Islet precursor cell (in vitro differentiated cells): ENCODE results near the gene TNIK.

Source experiments
- DNase-seq: peaks from one replicate; pipeline ENCODE4 v3.0.0-alpha.2; 2018

TNIK gene

DNA sequence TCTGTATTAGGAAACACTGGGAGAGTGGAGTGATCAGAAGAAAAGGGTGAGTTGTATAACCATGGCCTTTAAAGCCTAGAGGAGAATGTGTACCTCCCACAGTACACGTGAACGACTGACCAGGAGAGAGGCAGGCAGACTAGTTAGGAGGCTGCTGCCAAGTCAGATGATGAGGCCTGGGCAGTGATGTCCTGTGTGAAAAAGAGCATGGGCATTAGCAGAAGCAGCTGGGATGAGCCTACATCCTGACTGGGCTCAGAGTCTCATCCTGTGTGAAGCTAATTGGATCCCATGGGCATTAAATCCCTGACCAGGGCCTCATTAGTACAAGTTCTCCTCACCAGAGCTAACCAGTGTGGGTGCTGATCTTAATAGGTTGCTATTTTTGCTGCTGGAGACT, 344.5 kb downstream of the TNIK start:
- no peak for DNase-seq

DNA sequence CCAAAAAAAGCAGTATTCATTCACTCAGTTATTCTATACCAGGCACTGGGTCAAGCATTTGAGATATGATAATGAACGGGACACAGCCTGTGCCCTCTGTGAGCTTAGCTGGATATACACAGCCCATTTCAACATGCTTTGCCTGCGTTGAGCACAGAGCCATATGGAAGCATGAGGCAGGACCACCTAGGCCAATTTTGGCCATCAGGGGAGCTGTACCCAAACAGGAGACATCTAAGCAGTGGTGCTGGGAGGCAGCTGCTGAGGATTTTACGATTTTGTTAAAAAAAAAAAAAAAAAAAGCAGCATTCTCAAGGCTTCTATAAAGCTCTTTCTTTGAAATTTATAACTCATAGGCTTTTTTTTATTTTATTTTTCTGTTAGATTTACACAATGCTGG, 346.5 kb downstream of the TNIK start:
- peak; percentile 61 for DNase-seq

DNA sequence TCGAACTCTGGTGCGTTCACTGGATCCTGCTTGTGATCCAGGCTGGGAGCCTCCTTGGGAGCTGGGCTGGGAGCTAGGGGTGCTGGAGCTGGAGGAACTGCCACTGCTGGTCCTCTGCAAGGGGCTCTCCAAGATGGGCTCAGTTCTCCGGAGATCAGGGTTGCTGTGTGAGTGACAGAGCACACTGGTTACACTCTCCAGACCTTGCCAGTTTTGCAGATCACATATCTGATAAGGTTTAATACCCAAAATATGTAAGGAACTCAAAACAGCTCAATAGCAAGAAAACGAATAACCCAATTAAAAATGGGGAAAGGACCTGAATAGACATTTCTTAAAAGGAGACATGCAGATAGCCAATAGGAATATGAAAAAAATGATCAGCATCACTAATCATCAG, 349.5 kb downstream of the TNIK start:
- no peak for DNase-seq

DNA sequence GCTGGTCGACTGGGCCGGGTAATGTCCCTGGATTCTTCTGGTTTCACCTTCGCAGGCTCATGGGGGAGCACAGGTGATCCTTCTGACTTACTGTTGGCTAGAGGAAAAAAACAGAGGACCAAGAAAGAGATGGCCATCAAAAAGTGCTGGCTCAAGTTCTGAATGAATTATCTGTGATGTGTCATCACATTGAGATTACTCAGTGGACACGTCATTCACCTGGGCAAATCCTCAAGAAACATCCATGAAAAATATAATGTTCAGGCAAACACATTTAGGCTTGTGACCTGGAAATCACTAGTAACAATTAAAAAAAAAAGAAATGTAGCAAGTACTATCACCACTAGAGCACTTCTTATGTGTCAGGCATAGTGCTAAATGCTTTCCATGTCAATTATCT, 352.1 kb downstream of the TNIK start:
- no peak for DNase-seq

DNA sequence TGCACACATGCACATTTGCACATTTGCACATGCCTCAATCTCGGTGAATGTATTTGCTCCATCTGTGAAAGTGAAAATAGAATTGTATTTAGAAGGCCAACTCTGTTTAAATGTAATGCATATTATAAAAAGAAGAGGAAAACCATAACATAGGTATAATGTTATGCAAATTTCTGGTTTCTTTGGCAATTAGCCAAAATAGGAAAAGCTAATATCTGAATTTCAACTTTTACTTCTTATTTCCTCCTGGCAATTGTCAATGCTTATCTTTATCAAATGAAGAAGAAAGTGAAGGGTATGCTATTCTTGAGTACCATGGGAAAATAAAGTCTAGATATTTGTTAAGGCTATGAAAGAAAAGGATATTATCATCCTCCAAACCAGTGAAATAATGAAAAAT, 357.0 kb downstream of the TNIK start:
- DNase-seq = no peak

DNA sequence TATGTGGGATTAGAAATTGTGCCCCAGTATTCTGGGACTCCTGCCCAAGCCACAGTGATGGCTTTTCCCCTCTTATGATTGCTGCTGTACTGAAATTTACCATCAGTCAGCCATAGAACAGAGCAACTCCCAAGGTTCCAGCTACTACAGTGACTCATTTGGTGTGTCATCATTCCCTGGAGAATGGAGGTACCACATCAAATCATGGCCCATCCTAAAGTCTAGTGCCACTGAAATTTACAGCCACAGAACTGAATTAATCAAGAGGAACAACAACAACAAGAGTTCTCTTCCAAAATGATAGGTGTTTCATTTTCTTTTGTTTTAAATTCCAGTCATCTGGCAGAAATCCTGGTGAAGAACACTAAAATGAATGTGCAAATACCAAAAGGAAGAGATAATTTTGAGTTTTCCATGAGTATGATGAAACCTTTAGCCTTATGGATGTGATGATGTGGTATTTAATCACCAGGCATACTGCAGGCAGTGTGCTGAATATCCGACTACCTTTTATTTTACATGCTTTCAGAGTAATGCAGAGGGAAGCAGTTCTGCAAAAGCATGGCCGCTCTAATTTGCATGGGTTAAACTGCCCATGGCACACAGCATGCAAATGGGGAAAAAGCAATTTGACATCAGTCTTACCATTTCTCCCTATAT, 358.1 kb downstream of the TNIK start:
- DNase-seq = no peak

DNA sequence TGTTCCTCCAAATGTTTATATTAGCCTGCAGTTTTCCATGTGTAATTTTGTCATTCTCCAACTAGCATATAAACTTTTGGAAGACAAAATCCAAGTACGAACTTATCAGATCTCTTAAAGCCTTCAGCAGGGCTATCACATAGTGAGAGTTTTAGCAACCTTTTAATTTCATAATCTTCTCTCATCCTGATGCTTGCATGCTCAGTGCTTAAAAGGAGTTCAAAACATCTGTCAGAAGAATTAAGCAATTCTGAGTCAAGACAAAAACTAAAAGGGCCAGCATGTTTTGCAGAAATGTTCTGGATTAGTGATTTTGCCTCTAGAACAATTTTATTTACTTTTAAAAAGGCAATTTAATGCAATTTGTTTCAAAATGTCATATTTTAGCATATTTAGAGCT, 360.3 kb downstream of the TNIK start:
- DNase-seq = no peak

DNA sequence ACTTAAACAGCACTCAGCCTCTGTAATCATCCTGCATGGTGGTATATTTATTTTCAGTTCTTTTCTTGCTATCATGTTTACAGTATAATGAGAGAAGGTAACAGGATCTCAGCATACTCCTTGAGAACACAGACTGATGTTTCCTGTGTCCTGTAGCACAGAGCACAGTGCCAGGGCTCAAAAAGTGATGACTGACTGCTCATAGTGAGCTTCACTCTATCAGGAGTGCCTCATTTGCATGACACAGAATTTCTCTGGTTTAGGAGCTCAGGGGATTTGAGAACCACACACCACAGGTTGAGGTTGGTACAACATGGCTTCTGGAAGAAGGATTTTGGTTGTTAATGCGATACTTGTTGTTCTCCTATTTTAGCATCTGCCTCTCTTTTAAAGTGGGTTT, 365.1 kb downstream of the TNIK start:
- no peak for DNase-seq

DNA sequence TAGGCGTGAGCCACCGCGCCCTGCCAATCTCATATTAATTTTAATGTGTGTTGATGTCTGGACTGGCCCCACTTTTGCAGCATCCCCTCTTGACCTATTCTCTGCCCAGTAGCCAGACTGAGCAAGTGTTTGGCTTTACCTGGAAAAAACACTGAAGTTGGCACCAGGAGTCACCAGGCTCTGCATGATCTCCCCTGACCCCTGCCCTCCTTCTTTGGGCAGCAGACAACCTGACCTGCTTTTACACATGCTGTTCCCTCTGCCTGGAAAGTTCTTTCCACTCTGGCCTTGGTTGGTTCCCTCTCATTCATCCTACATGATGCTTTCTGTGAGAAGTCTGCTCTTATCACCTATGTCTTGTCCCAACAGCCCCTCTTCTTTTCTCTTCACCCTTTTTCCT, 365.8 kb downstream of the TNIK start:
- DNase-seq = no peak

DNA sequence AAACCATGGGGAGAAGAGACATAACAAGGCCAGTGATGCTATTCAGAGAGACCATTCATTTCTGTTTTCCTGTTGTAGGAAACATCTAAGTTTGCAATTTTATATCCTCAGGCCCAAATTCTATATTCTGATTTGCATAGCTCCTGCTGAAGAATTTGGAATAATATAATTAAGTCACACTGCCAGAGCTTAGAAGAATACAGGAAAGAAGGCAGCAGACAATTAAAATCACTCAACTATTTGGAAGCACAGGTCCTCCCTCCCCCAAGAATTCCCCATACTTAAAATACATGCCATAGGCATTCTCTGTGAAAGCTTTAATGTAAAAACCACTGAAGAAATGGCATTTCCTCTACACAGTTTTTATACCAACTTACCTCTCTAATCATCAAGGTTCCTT, 366.7 kb downstream of the TNIK start:
- DNase-seq = no peak

DNA sequence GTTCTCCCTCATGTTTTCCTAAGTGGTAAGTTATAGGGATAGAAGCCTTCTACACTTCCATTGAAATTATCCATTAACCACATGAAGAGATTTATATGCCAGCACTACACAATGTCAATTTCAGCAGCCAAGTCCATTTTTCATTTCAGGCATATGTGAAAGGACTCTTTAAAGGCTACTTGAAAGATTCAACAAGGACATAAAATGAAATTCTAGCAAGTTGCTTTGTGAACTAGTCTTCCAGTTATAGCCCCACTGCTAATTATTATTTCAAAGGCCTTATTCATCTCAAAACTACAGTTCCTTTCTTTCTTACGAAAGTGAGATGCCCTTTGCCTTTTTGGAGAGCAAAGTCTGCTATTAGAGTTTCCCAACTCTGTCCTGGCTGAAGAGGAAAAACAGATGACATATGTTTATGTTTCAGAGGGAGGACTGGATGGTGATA, 367.7 kb downstream of the TNIK start:
- no peak for DNase-seq

DNA sequence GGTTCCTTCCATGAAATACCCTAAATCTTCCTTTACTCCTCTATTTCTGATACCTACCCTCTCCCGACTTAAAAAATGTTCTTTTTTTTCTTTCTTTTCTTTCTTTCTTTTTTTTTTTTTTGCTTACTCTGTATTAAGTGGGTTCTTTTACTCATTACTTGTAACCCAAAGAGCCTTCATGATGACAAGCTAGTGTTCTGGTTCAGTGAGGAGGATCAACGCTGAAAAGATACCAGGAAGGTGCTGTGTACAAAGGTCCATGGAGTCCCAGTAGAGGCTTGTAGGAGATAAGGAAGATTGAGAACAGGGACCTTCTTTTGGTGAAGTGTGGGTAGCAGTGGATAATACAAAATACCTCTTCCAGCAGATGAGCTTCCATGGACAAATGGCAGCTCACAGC, 369.9 kb downstream of the TNIK start:
- no peak for DNase-seq

DNA sequence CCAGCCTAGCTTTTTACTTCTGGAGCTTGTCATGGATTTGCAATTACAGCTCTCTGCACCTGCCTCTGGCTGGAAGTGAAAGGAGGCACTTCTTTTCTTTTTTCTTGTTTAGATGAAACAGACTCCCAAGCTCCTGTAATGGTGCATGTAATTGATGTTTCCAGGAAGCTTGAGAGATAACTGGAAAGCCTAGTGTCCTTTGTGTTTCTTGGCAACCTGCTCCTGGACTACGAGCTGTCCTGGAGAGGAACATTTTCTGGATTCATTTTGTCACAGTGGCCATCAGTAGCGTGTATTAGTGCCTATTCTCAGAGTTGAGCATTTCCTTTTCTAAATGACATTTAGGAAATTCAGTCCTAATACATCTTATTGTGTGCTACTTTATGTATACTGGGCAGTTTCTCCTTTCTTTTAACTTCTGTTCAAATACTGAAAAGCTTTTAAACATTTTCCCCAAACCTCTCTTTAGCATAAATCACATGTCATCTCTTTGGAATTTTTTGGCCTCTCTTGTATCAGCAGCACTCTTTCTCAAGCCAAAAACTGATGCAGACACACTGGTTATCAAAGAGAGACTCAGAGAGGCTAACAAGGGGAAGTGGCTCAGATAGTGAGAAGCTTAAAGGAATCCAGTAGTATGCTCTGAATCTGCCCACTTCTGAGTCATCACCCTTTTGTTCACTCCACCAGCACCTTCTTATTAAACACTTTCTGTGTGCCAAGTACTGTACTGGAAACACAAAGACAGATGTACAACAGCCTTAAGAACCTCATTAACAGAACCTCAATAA, 371.0 kb downstream of the TNIK start:
- DNase-seq = peak; percentile 55

DNA sequence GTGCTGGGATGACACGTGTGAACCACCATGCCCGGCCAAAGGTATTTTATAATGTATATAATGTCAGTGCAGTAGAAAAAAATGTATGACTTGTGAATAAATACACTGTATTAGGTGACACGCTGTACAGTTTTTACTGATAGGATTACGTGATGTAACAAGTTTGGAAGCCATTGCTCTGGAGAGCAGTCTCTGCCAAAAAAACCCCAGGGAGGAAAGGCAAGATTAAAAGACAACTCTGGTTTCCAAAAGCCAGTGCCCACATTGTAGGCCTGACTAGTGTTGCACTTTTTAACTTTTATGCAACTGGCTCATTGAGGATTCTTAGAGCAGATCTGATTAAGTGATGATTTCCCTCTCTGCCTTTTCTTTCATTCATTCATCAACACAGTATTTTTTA, 371.7 kb downstream of the TNIK start:
- no peak for DNase-seq

DNA sequence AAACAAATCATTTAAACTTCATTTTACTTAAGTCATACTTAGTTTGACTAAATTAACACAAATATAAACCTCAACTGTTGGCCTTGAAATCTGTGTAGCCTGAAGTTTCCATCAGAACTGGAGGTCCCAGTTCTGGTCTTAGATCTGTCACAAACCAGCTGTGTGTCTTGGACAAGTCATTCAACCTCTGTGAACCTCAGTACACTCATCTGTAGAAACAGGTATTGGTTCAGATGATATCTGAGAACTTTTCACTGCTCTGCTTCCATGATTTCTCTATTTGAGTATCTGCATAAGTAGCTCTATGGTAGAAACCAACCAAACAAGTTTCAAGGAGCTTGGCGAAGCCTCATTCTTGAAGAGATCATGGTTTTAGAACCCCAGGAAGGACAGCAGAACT, 373.3 kb downstream of the TNIK start:
- no peak for DNase-seq

DNA sequence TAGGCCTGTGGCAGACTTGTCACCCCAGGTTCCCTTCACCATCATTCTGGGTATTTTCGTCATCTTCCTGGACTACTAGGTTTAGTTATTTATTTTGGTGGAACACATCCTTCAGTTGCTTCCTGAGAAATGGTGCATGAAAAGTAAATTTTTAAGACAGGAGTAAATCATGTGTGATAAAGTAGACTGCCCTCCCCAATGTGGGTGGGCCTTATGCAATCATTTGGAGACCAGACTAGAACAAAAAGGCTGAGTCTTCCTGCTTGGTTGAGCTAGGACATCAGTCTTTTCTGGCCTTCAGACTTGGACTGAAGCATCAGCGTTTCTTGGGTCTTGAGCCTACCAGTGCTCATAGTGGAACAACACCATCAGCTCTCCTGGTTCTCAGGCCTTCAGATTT, 382.9 kb downstream of the TNIK start:
- DNase-seq = no peak

DNA sequence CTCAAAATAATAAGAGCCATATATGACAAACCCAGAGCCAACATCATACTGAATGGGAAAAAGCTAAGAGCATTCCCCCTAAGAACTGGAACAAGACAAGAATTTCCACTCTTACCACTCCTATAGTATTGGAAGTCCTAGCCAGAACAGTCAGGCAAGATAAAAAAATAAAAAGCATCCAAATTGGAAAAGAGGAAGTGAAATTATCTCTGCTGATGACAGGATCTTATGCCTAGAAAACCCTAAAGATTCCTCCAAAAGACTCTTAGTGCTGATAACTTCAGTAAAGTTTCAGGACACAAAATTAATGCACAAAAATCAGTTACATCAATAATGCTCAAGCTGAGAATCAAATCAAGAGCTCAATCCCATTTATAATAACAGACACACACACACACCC, 387.8 kb downstream of the TNIK start:
- no peak for DNase-seq

DNA sequence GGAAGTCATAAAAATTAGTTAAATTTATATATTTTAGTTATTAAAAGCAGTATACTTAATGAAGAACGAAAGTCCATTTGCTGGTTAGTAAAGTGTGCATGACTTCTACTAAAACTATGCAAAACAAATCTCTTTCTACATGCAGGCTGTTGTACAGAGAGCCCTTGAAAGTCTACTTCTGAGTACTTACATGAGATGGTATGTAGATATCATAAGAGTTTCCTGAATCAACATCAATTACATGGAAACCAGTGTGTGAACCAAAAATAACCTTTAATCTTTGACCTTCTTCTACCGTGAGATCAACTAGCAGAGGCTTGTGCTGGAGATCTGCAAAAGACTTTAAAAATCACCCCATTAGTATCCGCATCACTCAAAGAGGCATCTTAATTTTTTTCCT, 391.5 kb downstream of the TNIK start:
- DNase-seq = no peak

DNA sequence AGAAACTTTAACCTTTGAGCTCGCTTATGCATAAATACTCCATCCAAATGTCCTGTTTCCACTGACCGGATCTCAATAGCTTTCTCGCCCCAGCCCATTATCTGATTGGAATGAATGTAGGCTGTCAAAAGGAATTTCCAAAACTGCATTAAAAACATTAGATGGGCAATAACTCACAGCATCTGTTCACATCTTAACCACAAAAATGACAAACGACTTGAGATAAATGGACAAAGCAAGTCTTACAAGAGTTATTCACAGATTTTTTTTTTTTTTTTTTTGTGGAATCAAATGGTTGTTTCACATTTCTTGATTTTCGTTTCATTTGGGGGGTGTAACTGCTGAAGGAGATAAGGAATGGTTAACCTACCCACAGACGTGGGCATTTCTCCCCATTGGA, 394.0 kb downstream of the TNIK start:
- DNase-seq = no peak

DNA sequence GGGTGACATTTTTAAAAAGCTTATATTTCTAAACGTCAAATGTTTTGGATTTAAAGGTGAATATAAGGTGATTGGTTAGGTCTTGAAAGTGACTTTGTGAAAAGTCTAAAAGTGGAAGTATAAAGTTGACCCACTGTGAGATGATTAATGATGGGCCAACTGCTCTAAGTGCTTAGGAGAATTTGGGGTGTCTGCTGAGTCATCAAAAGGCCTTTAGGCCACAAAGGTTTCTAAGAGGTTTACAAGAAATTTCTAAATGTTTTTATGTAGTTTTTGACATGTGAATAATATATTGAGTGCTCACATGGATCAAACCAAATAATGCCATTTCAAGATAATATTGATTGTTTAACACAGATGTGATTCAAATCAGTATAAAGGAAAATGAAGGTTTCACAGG, 394.5 kb downstream of the TNIK start:
- no peak for DNase-seq

DNA sequence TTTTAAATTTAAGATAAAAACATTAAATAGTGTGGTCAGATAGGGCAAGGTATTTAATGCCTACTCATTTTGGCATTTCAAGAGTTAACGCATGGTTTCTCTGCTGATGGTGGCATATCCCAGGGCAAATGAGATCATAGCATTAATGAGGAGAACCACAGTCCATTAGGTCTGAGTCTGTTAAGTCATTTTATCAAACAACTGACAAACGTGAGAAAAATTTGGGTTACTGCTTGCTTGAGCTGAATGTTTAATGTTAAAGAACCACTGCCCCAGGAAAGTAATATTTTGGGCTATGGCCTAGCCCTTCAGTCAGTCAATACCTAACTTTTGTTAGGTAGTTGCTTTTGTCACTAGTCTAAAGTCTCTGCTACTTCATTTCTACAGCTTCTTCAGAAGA, 395.7 kb downstream of the TNIK start:
- no peak for DNase-seq

DNA sequence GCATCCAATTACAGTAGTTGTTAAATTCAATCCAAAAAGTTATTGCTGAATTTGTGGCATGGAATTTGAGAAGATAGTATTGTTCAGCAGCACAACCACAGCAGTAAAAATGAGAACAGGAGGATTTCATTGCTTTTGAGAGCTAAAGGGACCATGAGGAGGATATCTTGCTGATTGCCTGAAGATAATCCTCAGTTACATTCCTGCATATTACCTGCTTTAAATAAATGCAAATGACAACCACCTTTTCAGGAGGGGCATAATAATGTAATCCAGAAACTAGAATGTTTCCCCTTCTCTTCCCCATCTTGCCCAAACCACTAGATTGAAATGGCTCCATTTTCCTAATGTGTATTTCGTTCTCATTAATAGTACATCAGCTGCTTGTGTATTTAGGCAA, 398.5 kb downstream of the TNIK start:
- no peak for DNase-seq

DNA sequence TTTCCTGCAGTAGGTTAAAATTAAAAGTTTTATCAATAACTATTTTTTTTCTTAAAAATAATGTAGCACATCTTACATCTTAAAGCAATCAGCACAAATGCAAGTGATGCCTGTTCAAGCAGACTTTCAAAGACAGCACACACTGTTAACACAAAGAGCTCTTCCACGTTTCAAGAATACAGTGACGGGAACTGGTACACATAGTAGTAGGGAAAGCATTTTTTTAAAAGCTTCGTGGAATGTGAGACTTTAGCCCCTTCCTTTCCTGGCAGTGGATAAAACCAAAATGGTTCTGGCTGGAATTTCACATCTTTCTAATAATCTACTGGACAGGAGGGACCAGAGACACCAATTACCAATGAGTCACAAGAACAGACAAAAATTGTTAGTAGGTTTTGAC, 400.2 kb downstream of the TNIK start:
- DNase-seq = no peak

DNA sequence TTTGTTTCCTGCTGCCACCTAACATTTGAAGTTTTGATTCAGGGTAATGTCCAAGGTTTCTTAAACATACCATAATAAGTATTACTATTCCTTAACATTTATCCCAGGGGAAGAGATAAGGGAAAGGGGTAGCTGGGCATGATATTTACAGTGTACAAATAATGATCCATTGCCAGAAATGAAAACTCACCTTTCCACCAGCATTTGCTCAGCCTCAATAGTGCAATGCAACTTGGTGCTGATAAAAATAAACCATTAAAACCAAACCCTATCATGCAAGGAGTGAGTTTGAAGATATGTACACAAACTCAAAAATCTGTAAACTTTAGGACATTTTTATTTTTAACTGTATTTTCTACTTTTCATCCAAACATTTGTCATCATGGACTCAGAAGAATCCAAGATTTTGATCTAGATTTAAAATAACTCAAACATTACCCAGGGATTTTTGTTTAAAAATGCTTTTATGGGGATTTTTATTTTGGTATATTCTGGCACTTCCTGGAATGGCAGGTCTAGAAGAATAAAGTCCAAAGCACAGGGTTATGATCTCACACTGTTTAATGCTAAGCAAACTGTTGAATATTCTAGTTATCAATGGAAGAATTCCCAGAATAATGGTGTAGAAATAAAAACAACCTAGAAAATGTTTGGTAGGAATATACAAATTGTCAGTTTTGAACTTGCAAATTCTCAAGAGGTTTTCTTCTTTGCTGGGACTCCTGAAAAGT, 401.2 kb downstream of the TNIK start:
- DNase-seq = no peak
